Measurements from ENCODE around the gene CTNND1.
A peak's percentile ranks its signal among the peaks of the same experiment; 100 is the strongest.

Gene CTNND1

DNA sequence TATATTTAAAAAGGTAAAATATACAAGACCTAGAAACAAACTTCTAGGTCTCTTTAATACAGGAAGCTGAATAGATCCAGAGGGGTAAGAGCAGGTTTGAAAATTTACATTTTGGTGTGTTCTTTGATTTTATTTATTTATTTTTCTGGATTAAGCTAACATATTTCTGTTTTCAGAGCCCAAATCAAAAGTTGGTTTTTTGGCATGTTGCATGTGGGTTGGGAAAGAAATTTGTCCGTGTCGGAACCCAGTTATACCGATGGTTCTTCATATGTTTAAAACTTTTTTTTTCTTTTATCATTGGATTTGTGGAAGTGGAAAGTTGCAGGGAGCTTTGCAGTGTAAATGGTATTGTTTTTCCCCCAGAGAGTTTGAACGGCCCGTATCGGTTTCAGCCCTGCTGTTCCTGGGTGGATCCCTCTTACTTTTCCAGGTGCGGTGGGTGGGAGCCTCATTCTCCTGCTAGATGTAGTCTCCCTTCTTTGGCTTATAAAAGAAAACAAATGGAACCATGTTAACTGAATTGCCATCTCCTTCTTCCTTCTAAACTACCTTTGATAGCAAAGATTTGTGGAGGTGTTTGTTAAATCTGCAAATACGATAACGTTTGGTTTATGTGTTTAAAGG, 746 bp downstream of the CTNND1 start:
- DNase-seq, result peak in 1 of 14 donors; percentile 26

DNA sequence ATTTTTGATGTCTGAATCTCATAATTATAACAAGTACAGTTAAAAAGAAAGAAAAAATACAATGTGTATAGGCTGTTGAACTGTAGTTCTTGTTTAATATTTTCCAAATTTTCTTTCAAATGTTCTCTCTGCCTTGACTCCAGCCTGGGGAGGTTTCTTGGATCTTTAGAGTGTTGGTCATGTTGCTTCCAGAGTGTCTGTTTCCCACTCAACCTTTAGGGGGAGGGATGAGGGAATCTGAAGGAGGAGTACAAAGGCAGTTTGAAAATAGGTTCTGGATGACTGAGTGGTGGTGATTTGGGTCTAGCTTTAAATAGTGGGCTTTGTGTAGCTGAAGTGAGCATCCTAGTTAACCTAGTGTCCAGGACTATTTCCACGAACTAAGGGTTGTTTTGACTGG, 2.0 kb downstream of the CTNND1 start:
- peak in 2 of 14 donors; percentile 10 to 29 for DNase-seq

DNA sequence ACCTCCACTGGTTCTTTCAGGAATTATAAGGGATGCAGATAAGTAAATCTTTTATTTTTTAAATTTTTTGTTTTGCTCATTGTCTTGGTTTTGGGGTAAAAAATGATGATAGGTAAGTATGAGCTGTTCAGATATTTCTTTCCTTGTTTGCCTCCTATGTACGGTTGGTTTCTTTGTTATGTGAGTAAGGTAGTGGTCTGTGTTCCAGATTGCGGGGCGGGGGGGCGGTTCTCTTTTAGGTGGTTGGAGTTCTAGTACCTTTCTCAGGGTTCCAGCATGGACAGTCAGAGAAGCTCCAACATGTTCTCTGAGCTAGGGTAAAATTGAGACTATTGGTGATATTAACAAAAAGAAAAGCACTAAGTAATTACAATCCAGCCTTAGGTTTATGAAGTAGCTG, 2.4 kb downstream of the CTNND1 start:
- DNase-seq, result no peak

DNA sequence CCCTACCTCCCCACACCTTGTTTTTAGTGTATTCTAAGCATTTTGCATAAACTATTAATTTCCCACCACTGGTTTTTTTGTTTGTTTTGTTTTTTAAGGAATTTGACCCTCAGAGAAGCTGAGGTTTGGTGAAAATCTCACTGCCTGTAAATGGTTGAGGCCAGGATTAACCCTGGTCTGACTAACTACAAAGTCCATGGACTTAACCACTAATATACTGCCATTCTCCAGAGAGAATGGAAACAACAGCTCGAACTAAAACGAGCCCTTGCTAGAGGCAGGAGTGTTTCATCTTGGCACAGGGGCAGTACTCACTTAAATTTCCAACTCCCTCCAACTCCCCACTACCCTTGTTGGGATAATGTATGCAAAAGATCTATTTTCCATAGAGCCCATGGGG, 3.0 kb downstream of the CTNND1 start:
- no peak for DNase-seq

DNA sequence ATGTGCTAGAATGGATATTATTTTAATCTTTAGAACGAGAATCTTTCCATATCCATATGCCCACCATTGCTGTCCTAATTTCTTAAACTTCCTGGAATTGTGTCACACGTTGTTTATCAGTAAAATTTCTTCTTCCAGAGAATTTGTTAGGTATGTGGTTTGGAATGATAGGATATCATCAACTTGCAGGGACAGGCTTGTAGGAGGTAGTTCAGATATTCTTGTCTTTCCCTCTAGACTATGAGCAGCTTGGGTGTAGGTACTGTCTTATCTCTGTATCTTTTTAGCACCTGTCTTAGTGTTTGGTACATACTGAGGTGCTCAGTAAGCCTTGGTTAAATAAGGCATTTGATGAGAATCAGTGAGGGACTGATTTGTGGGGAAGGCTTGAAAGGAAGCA, 3.4 kb downstream of the CTNND1 start:
- DNase-seq, result no peak

DNA sequence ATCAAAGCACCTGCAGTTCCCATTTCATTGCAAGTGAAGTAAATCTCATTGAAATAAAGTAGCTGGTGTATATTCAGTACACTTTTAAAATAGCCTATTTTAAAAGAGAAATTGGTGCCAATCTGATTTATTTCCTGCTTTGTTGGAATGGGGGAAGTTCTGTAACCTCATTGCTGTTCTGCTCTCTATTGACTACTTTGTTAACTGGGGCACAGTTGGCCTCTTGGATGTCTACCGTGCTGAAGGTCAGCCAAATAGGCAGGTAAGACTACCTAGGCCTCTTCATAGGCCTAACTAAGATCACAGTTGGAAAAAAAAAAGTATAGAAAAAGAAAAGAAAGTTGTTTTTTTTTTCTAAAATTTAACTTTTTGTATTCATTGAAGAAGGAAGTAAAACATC, 9.2 kb downstream of the CTNND1 start:
- DNase-seq, result no peak

DNA sequence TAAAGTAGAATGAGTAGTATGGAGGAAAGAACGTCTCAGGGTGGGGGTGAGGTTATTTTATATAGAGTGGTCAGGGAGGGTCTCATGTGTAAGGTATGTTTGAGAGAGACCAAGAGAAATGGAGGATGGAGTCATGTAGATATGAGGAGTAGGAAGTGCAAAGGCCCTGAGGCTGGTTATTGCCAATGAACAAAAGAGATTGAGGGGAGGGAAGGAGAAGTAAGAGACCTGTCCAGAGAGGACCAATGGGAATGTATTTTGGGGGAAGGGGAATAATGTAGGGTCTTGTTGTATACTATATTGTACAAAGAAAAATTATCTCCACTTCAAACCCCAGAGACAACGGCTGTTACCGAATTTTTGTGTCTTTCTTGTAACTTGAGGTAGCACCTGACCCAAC, 9.8 kb downstream of the CTNND1 start:
- no peak for DNase-seq

DNA sequence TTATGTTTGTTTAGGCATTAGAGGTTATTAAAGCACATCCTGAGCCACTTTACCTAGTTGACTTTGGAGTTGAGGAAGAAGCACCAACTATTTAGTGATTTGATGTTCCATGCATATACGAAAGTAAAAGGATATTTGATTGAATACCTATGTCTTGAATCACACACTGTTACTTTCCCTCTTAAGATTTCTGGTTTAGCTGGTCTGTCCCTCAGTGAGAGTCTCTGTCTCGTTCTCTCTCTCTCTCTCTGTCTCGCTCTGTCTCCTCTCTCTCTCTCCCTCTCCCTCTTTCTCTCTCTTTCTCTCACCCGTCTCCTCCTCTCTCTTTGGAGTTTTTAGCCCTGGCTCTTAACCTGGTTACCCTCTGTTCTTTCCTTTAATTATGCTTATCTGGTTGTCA, 11.0 kb downstream of the CTNND1 start:
- DNase-seq, result no peak

DNA sequence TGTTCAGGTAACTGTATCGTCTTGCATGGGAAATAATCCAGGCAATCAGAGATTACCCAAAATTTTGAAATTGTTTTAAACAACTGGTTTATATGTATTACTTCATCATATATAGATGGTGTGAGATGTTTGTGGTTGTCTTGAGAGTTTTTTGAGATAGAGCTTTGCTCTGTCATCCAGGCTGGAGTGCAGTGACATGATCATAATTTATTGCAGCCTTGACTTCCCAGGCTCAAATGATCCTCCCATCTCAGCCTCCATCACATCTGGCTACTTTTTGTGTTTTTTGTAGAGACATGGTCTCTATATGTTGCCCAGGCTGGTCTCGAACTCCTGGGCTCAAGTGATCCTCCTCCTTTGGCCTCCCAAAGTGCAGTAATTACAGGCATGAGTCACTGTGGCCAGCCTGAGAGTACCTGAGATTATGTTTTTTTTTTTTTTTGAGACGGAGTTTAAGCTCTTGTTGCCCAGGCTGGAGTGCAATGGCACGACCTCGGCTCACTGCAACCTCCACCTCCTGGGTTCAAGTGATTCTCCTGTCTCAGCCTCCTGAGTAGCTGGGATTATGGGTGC, 11.5 kb downstream of the CTNND1 start:
- DNase-seq, result no peak

DNA sequence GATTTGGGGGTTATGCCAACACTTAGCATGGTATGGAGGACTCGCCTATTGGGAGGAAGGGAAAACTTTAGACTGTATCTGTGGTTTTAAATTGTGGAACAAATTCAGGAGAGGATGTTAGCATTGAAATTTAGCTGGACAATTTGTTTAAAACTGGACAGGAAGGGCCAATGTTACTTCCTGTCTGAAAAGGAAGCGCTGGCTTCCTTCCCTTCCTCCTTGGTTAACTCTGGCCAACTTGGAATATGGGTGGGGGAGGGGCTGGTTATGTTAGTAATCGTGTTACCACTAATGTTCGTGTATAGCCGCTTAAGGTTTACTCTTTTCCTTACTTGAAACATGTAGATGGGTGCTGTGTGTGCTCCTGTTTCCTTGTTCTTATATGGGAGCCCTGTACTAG, 13.9 kb downstream of the CTNND1 start:
- DNase-seq, result no peak

DNA sequence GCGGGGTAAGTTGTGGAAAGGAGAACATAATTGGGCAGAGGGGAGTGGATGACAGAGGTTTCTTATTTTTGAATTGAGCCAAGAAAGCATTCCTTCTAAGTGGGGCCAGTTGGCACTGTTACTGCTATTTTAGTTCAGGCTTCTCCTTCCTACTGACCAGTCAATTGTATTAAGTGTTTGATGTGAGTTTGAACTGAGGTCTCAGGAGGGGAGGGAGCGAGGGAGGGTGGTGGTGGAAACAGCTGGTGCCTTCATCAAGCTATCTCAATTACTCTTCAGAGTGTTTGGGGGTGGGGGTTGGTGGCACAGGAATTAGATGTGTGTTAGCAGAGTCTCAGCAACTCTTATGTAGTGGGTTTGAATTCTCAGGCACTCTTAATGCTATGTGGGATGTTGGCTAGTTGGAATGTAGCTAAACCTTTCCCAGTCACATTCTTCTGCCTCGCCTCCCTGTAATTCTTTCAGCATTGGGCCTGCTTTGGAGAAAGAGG, 14.5 kb downstream of the CTNND1 start:
- DNase-seq, result no peak

DNA sequence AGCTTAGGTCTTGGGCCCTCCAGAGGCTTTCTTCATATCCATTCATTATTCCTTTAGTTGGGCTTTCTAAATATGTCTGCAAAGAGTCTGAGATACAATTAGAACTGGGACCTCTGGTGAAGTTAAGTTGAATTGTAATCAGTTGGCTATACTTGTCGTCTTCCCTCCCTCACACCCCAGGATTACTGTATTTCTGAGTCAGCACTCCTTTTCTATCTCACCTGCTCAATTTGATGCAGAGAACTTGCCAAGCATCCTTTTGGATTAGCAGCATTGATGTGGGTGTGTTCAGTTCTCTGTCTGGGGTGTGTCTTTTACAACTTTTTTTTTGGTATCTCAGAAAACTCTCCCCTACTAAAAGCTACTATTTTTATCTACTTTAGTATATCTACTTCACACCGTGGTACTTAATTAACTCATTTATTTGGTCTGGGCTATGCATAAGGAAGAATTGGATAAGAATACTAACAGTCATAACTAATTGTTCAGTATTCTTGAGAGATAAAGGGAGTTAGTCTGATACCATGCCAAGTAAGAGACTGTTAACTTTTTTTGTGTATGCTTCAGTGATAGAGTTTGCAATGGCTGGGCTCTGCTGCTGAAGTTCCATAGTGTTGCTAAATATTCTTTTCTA, 15.1 kb downstream of the CTNND1 start:
- no peak for DNase-seq

DNA sequence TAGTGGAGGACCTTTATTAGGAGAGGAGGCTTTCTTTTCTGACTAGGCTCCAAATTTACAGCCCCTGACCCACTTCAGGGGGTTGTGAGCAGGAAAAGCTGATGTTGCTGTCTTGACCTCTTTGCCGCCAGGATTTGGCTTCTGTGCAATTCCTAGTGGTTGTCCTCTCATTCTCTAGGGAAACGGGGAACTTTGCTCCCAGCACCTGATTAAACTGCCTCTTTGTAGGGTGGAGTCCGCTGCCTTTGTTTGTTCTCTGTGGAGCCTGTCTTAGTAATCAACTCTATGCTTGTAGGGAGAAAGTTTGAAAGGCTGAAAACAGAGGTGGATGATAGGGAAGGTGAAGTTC, 16.3 kb downstream of the CTNND1 start:
- no peak for DNase-seq

DNA sequence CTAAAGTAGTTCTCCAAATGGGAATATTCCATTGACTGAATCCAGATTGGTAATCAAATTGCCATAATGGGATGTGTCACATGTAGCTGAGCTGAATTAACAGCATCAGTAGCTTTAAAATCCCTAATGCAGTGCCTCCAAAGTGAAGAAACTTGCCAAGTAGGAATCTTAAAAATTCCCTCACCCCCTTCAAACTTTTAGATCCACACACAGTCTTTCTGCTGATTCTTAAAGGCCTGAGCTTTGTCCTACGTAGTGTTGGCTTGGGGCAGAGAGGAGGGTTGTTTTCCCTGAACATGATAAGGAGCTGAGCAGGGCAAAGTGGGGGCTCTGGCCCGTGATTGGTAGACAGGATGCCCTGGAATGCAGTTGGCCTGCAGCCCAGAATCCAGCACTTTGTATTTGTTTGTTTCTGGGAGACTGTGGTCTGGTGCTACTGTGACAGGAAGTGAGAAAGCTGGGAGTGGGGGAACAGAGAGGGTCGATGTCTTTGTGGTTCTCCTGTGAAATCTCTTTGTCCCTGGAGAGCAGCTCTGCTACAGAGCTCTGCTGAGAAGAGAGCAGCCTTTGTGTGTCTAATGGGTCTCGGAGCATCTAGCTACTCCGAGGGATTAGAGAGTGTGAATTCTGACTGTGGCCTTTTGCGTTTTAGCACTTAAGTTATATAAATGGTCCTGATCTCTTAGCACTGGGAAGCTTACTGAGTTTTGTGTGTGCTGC, 16.9 kb downstream of the CTNND1 start:
- peak in 13 of 14 donors; percentile 9 to 82 (median 69) for DNase-seq

DNA sequence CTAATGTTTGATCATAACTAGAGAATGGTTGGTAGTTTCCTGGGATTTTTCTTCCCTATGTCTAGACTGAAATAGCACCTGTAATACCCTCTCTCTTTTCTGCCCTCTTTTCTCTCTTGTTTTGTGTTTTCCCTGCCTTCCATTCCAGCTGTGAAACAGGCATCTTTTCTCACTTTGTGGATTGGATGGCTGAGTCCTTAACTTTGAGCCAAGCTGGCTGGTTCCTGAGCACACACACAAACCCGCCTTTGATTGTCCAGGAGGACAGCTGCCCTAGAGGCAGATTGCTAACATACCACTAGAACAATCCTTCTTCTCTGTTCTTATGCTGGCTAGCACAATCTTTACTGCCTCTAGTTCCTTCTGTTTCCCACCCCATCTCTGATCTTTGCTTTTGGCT, 17.7 kb downstream of the CTNND1 start:
- DNase-seq, result peak in 7 of 14 donors; percentile 18 to 46 (median 34)

DNA sequence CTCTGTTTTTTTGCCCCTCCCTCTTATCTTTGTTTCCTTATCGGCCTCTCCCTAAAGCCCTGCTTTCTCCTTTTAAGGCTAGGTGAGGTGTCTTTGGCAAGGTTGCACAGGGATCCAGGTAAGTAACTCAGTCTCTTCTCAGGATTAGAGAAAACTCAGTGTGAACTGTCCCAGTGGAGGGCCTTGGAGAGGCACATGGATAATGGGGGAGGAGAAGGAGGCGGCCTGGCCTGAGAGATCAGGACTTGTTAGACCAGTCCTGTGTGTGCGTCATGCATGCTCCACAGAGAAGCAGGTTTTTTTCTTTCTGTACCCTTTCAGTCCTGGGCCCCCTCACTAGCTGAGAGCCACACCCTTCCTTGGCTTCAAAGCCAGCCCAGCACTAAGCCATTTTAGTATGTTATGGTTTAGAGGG, 19.9 kb downstream of the CTNND1 start:
- no peak for DNase-seq

DNA sequence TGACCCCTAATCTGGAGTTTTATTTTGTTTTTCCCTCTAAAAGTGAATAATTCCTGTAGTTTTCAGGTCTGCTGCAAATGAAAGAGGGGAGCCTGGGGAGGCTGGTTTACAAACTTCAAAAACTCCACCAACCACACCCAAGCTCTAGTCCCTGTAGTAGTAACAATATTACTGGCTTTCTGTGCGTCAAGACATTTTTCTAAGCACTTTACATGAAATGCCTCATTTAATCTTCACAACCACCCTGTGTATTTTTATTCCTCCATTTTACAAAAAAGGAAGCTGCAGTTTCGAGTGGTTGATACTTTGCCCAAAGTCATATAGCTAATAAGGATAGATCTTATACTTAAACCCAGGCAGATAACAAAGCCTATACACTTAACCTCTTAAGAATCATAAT, 23.5 kb downstream of the CTNND1 start:
- no peak for DNase-seq

DNA sequence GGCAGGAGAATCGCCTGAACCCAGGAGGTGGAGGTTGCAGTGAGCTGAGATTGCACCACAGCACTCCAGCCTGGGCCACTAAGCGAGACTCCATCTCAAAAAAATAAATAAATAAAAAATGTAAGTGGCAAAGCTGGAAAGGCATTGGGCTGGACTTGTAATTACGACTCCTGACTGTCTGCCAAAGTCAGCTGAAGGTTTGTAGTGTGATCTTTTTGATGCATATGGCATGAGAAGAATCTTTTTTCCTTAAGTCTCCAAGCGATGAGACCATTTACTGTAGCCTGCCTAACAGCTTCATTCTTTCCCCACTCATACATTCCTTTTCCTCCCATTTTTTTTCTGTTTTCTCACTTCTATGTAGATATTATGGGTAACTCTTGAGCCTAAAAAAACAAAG, 24.8 kb downstream of the CTNND1 start:
- no peak for DNase-seq

DNA sequence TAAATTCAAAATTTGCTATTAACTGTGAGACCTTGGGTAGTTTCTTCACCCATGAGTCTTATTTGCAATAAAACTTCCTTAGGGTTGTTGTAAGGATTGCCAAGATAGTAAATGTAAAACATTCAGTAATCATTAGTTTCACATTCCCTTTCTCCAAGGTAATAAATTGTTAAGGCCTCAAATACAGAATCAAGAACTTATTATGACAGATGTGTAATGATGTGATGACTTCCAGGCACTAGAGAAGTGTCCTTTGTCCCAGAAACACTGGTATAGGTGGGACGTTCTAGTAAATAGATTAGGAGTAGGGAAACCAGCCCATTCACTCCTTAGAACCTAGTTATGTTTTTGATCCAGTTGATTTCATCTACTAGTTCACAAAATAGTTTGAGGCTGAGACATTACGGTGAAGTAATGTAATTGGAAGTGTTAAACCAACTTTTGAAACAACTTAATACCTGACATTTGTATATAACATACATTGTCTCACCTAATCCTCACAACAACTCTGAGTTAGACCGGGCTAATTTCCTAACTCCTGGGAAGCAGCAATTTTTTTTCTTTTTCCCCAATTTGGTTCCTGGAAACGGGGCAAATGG, 25.5 kb downstream of the CTNND1 start:
- DNase-seq, result no peak

DNA sequence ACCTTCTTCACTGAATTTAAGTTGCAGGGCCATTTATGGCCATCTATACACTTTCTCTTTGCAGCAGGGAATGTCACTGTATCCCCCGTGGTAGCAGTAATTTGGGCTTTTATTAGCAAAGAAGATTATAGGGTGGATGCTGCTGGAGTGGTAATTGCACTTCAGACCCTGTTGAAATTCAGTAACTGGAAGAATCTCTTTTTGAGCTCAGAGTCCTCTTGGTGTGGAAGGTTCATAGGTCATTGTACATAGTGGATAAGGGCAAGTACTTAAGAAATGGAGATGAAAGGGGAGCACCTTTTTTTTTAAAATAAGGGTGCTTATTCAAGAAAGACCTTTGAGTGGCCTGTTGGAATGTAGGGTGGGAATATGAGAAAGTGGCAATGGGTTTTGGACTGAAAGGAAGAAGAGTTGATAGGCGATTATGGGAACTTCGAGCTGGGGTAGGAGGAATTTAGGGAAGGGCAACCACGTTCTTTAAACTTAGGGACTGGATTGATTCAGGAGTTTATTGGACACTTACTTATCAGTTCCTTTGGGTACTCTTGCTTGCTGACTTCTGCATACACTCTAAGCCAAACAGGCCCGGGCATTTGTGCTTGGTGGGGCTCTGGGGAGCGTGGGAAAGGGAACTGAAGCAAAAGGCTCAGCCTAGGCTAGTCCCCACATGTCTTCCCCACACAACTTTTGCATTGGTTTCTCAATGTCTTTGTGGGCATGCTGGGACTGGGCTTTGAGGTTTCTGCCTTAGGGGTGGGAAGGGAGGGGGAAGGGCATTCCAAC, 26.5 kb downstream of the CTNND1 start:
- DNase-seq, result peak in 6 of 14 donors; percentile 8 to 51 (median 26)

DNA sequence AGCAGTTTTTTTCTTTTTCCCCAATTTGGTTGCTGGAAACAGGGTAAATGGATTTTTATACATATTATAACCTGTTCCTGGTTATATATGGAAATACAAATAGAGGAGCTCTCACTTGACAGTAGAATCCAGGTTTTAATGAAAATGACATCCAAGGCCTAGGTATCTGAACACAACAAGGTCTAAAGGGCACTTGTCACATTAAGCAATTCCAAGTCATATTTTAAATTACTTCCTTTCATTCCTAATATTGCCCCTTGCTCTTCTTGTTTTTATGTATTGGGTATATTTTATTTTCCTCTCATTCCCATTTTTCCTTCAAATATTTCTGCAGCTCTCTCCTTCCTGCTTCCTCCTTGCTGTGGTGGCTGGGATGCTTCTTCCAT, 27.1 kb downstream of the CTNND1 start:
- DNase-seq, result no peak

DNA sequence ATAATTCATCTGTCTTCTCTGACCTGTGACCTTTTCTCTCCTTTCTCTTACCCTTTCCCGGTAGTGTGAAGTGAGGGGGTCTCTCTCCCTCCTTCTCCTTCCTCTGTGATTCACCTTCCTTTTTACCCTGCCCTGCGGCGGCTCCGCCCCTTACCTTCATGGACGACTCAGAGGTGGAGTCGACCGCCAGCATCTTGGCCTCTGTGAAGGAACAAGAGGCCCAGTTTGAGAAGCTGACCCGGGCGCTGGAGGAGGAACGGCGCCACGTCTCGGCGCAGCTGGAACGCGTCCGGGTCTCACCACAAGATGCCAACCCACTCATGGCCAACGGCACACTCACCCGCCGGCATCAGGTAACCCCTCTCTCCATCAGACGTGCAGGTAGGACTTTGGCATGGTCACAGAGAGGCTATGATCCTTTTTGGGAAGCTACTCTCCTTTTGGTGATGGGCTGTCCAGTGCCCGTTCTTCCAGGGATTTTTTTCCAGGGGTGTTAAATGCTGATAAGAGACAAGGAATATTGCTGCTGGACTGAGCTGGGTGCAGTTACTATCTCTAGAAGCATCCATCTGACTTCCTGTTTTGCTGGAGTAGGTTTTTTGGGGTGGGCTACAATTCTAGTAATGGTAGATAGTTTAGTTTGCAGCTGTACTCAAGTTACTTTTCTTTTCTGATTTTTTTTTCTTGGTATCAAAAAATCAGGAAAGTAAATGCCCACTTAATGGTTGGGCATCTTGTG, 29.9 kb downstream of the CTNND1 start:
- no peak for DNase-seq

Data from C1 segment of cervical spinal cord (tissue), 14 donors.